C4-2B (cell line): Measurements from ENCODE around the gene CFD.

Experiments
- H3K27ac ChIP-seq: fragments of 450-650 bp; 2 replicates; pipeline ENCODE4 v1.5.1; 2017
- CTCF ChIP-seq: fragments of 450-650 bp; conservative IDR thresholded peaks from 2 replicates; pipeline ENCODE4 v1.5.1; 2017; ENCODE audit warnings: mild to moderate bottlenecking
- ZFX ChIP-seq: fragments of 450-650 bp; IDR thresholded peaks from 2 replicates; pipeline ENCODE4 v1.6.1; 2017

Gene CFD

DNA sequence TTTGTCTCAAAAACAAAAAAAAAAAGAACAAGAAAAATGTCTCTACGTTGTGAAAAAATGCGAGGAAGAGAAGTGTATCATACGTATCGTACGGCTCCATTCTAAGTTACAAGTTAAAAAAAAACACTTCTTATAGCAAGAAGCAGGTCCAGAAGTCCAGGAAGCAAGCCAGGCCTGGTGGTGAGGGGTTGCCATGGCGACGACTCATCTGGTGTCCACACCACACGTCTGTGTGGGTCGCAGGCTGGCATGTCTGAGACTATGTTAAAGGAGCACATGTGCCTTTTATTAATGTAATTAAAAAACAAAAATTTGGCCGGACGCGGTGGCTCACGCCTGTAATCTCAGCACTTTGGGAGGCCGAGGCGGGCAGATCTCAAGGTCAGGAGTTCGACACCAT, 27.6 kb downstream of the CFD start:
- H3K27ac ChIP-seq, result no peak overlapping the region

DNA sequence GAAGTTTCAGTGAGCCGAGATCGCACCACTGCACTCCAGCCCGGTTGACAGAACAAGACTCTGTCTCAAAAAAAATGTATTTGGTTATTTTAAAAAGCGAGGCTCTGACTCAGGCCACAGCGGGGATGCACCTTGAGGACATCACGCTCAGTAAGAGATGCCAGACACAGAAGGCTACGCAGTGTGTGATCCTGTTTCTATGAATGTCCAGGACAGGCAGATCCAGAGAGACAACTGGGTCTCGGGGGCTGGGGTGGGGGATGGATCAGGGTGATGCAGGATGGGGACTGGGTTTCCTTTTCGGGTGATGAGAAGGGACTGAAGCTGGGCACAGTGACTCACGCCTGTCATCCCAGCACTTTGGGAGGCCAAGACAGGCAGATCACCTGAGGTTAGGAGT, 28.1 kb downstream of the CFD start:
- H3K27ac ChIP-seq, result no peak overlapping the region
- TF ChIP-seq ZFX (no peak), CTCF (no peak)

More for the DNA sequence above, 27.6 kb downstream of the CFD start:
- no peak for TF ChIP-seq ZFX

GRCh38 chr19:888581-889385, 29.3 kb downstream of the CFD start:
- H3K27ac ChIP-seq, result no peak overlapping the region
- TF ChIP-seq CTCF (no peak), ZFX (no peak)

- no peak overlapping the region for H3K27ac ChIP-seq
- TF ChIP-seq ZFX, result no peak
- no peak for TF ChIP-seq CTCF
Measured at GRCh38 chr19:889662-890295, 30.3 kb downstream of the CFD start.

DNA sequence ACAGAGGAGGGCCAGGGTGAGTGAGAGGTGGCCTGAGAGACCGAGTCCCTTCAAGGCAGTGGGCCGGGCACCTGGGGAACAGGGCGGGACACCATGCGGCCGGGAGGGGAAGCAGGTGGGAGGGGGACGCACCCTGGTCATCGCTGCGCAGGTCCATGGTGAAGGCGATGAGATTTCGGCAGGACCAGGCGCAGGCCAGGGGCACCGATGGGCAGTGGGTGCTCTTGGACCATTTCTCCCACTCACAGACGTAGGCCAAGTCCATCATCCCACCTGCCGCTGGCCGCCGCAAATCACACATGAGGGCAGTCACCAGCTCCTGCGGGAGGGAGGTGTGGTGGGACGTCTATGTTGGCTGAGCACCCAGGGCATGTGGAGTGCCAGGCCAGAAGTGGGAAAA, 31.4 kb downstream of the CFD start:
- no peak for TF ChIP-seq ZFX
- TF ChIP-seq CTCF, result no peak
- no peak overlapping the region for H3K27ac ChIP-seq

- H3K27ac ChIP-seq, result peak overlapping the region; percentile 95; the same call in 1 of the 2 replicates
Measured at GRCh38 chr19:891421-892200, 32.1 kb downstream of the CFD start.

- TF ChIP-seq CTCF, result no peak
- TF ChIP-seq ZFX, result no peak
- H3K27ac ChIP-seq, result peak overlapping the region; percentile 95
Measured at GRCh38 chr19:892243-892893, 32.9 kb downstream of the CFD start.
